ENCODE data around the gene MICA.

- TF ChIP-seq EZH2 (IDR thresholded peaks at IDR 0.05; ENCODE audit: insufficient read depth, low read length), result no peak
- TF ChIP-seq CTCF (IDR thresholded peaks at IDR 0.05; ENCODE audit: insufficient read depth, low read depth, low read length), result no peak
Observed at GRCh38 chr6:31394381-31394780, 9.0 kb upstream of the MICA start.

Data from astrocyte (in vitro differentiated cells and primary cell).